Spinal cord (tissue), 10 donors: ENCODE measurements around the gene EML4. TPM values are rescaled to one million over a fixed set of nuclear protein-coding genes. Genes with fewer than 3 reads are reported as not detected.
A peak's percentile ranks its signal among the peaks of the same experiment; 100 is the strongest.

ENCODE experiments used
- DNase-seq, 6 donors: peaks; one replicate each; pipeline versions ENCODE4 v3.0.0 to v3.0.0-alpha.2; 2013 to 2015; ENCODE audit warnings: low spot score in 6 of 6, low read depth in 4 of 6
- H3K27ac ChIP-seq: one replicate; pipeline ENCODE4 v1.5.1; 2013; ENCODE audit warnings: low read depth, low read length, control low read depth
- H3K27me3 ChIP-seq: one replicate; pipeline ENCODE4 v1.6.1; 2013; ENCODE audit warnings: low read length; ENCODE audit not compliant: control insufficient read depth, insufficient read depth
- H3K36me3 ChIP-seq: one replicate; pipeline ENCODE4 v1.6.1; 2013; ENCODE audit warnings: low read length; ENCODE audit not compliant: control insufficient read depth, insufficient read depth
- H3K4me1 ChIP-seq: one replicate; pipeline ENCODE4 v1.6.1; 2013; ENCODE audit warnings: low read length; ENCODE audit not compliant: control insufficient read depth, insufficient read depth
- H3K4me3 ChIP-seq: one replicate; pipeline ENCODE4 v1.5.1; 2013; ENCODE audit warnings: low read depth, low read length, control low read depth
- H3K9me3 ChIP-seq: one replicate; pipeline ENCODE4 v1.6.1; 2013; ENCODE audit warnings: low read length; ENCODE audit not compliant: control insufficient read depth, insufficient read depth
- WGBS: methylation state at CpG from one replicate; pipeline ENCODE4 v1.1.5; 2013; ENCODE audit warnings: missing lambda C conversion rate; ENCODE audit not compliant: insufficient coverage; 5-methylcytosine and 5-hydroxymethylcytosine counted together
- polyA plus RNA-seq, 2 donors: library from polyadenylated mRNA; unstranded; fragments of 120-200 nt; gene quantifications; one replicate each; pipeline ENCODE4 v1.2.1, GENCODE V29; 2013; ENCODE audit not compliant: insufficient read length in 2 of 2
- total RNA-seq, 2 donors: library from RNA; depleted of rRNA in 1 of 2; stranded (reverse); fragments of 120-200 nt in 1 of 2; fragments of >200 nt in 1 of 2; gene quantifications; one replicate each; pipeline versions ENCODE4 v1.2.3 to v1.2.4, GENCODE V29; 2013 to 2014
- donor health status: healthy.

The EML4 gene
- total and polyA plus RNA-seq, 4 donors: 31.6 to 68.8 (median 44.9) TPM

GRCh38 chr2:42360890-42361727, 192.0 kb downstream of the EML4 start, which contains the start of gene COX7A2L:
Gene COX7A2L, minus strand, starts transcription at chr2:42361217. Its CDS starts 56 bp downstream, at chr2:42361161.
- no peaks in the 10 kb centered on the region for H3K36me3 ChIP-seq
- 0% methylated on average over 60 of the region's 61 CpGs for WGBS
- H3K4me1 ChIP-seq: peaks cover 7% of the 10 kb centered on the region
- peak within 1 kb of the TSS; percentile 97 for H3K4me3 ChIP-seq
- no peaks in the 10 kb centered on the region for H3K9me3 ChIP-seq
- peak; percentile 92 to 99 (median 98) for DNase-seq
- H3K27me3 ChIP-seq: no peaks in the 10 kb centered on the region
- H3K27ac ChIP-seq: peak within 1 kb of the TSS; percentile 96

GRCh38 chr2:42361728-42362283, 192.7 kb downstream of the EML4 start:
- peak overlapping the region; percentile 97 for H3K4me3 ChIP-seq
- H3K27me3 ChIP-seq: no peaks in the 10 kb centered on the region
- H3K27ac ChIP-seq: no peak overlapping the region
- no peaks in the 10 kb centered on the region for H3K36me3 ChIP-seq
- no peak for DNase-seq
- H3K4me1 ChIP-seq: peaks cover 7% of the 10 kb centered on the region
- no peaks in the 10 kb centered on the region for H3K9me3 ChIP-seq
- 43% methylated on average over 3 of the region's 6 CpGs for WGBS

GRCh38 chr2:42363413-42363812, 194.3 kb downstream of the EML4 start:
- Histone ChIP-seq H3K36me3 (no peaks in the 10 kb centered on the region), H3K4me3 (no peak overlapping the region), H3K27me3 (no peaks in the 10 kb centered on the region), H3K4me1 (peaks cover 7% of the 10 kb centered on the region), H3K27ac (no peak overlapping the region), H3K9me3 (no peaks in the 10 kb centered on the region)
- 100% methylated on average over 1 of the region's 3 CpGs for WGBS
- no peak for DNase-seq

GRCh38 chr2:42364658-42365057, 195.5 kb downstream of the EML4 start:
- 80% methylated on average over 2 of the region's 3 CpGs for WGBS
- H3K36me3 ChIP-seq: no peaks in the 10 kb centered on the region
- no peak overlapping the region for H3K4me3 ChIP-seq
- H3K4me1 ChIP-seq: peaks cover 7% of the 10 kb centered on the region
- no peak for DNase-seq
- no peaks in the 10 kb centered on the region for H3K9me3 ChIP-seq
- H3K27ac ChIP-seq: no peak overlapping the region
- H3K27me3 ChIP-seq: no peaks in the 10 kb centered on the region

- no peaks in the 10 kb centered on the region for H3K4me1 ChIP-seq
- no peak overlapping the region for H3K27ac ChIP-seq
- H3K4me3 ChIP-seq: no peak overlapping the region
Measured at GRCh38 chr2:42366411-42366810, 197.3 kb downstream of the EML4 start.

GRCh38 chr2:42367835-42368234, 198.7 kb downstream of the EML4 start:
- H3K4me3 ChIP-seq: no peak overlapping the region
- H3K36me3 ChIP-seq: no peaks in the 10 kb centered on the region
- 28% methylated on average over 2 of the region's 3 CpGs for WGBS
- no peaks in the 10 kb centered on the region for H3K27me3 ChIP-seq
- peak in 1 of 6 donors; percentile 44 for DNase-seq
- H3K27ac ChIP-seq: no peak overlapping the region
- H3K9me3 ChIP-seq: no peaks in the 10 kb centered on the region
- peaks cover 3% of the 10 kb centered on the region for H3K4me1 ChIP-seq

More at GRCh38 chr2:42366411-42366810, 197.3 kb downstream of the EML4 start:
- Histone ChIP-seq H3K36me3 (no peaks in the 10 kb centered on the region), H3K27me3 (no peaks in the 10 kb centered on the region), H3K9me3 (no peaks in the 10 kb centered on the region)
- DNase-seq: no peak

- peak in 1 of 6 donors; percentile 22 for DNase-seq
- 55% methylated on average over 5 of the region's 7 CpGs for WGBS
Measured at GRCh38 chr2:42368817-42369531, 199.8 kb downstream of the EML4 start.

GRCh38 chr2:42369532-42370229, 200.5 kb downstream of the EML4 start:
- Histone ChIP-seq H3K36me3 (no peaks in the 10 kb centered on the region), H3K27ac (no peak overlapping the region), H3K4me3 (no peak overlapping the region), H3K9me3 (no peaks in the 10 kb centered on the region), H3K4me1 (peaks cover 3% of the 10 kb centered on the region), H3K27me3 (no peaks in the 10 kb centered on the region)
- WGBS: 69% methylated on average over 2 of the region's 5 CpGs
- peak in 1 of 6 donors; percentile 13 for DNase-seq

More at GRCh38 chr2:42368817-42369531, 199.8 kb downstream of the EML4 start:
- H3K4me3 ChIP-seq: no peak overlapping the region
- no peaks in the 10 kb centered on the region for H3K9me3 ChIP-seq
- no peaks in the 10 kb centered on the region for H3K36me3 ChIP-seq
- H3K4me1 ChIP-seq: peaks cover 3% of the 10 kb centered on the region
- H3K27me3 ChIP-seq: no peaks in the 10 kb centered on the region
- no peak overlapping the region for H3K27ac ChIP-seq
